H9 (cell line): ENCODE results near the gene CASP6. TPM values are rescaled to one million over a fixed set of nuclear protein-coding genes. Genes with fewer than 3 reads are reported as not detected.

Experiments used
- DNase-seq: peaks from one replicate; pipeline ENCODE4 v3.0.0-alpha.2; 2017
- H2AFZ ChIP-seq: one replicate; pipeline ENCODE4 v1.6.1; 2013; ENCODE audit warnings: mild to moderate bottlenecking, low read length, control low read depth, moderate library complexity
- H2AK5ac ChIP-seq: 2 replicates; pipeline ENCODE4 v1.6.1; 2013; ENCODE audit warnings: low read length, control low read depth, mixed read lengths; ENCODE audit not compliant: insufficient read length
- H2BK120ac ChIP-seq: one replicate; pipeline ENCODE4 v1.6.1; 2013; ENCODE audit warnings: low read depth, mild to moderate bottlenecking, low read length, control low read depth, inconsistent platforms; ENCODE audit not compliant: poor library complexity, severe bottlenecking
- H2BK12ac ChIP-seq: 2 replicates; pipeline ENCODE4 v1.6.1; 2013; ENCODE audit warnings: low read length, control low read depth, mixed read lengths, low read depth; ENCODE audit not compliant: insufficient read length
- H2BK15ac ChIP-seq: 2 replicates; pipeline ENCODE4 v1.6.1; 2013; ENCODE audit warnings: low read depth, low read length, control low read depth
- H2BK20ac ChIP-seq: one replicate; pipeline ENCODE4 v1.6.1; 2013; ENCODE audit warnings: low read depth, mild to moderate bottlenecking, low read length, control low read depth, inconsistent platforms; ENCODE audit not compliant: poor library complexity, severe bottlenecking
- H2BK5ac ChIP-seq: 2 replicates; pipeline ENCODE4 v1.6.1; 2013; ENCODE audit warnings: low read length, control low read depth, mixed read lengths; ENCODE audit not compliant: insufficient read length
- H3K14ac ChIP-seq: 2 replicates; pipeline ENCODE4 v1.6.1; 2013; ENCODE audit warnings: low read length, control low read depth; ENCODE audit not compliant: insufficient read depth
- H3K18ac ChIP-seq: 2 replicates; pipeline ENCODE4 v1.6.1; 2013; ENCODE audit warnings: low read depth, mild to moderate bottlenecking, mixed read lengths, low read length, control low read depth; ENCODE audit not compliant: insufficient read length
- H3K23ac ChIP-seq: 2 replicates; pipeline ENCODE4 v1.6.1; 2013; ENCODE audit warnings: low read length, control low read depth, mixed read lengths, low read depth; ENCODE audit not compliant: insufficient read length
- H3K23me2 ChIP-seq: 2 replicates; pipeline ENCODE4 v1.6.1; 2013; ENCODE audit warnings: low read depth, mild to moderate bottlenecking, mixed read lengths, low read length, control low read depth; ENCODE audit not compliant: insufficient read length, poor library complexity, severe bottlenecking
- H3K27ac ChIP-seq: 2 replicates; pipeline ENCODE4 v1.5.1; 2013; ENCODE audit warnings: low read length, control low read depth, mixed read lengths, low read depth; ENCODE audit not compliant: insufficient read length
- H3K27me3 ChIP-seq: 2 replicates; pipeline ENCODE4 v1.6.1; 2013; ENCODE audit warnings: low read length, control low read depth, inconsistent platforms; ENCODE audit not compliant: insufficient read depth
- H3K4ac ChIP-seq: 2 replicates; pipeline ENCODE4 v1.6.1; 2013; ENCODE audit warnings: low read depth, mild to moderate bottlenecking, control low read depth, inconsistent platforms, low read length, moderate library complexity
- H3K4me1 ChIP-seq: 2 replicates; pipeline ENCODE4 v1.6.1; 2013; ENCODE audit warnings: low read length, control low read depth, inconsistent platforms; ENCODE audit not compliant: insufficient read depth
- H3K4me2 ChIP-seq: 2 replicates; pipeline ENCODE4 v1.6.1; 2013; ENCODE audit warnings: low read length, control low read depth, mixed read lengths; ENCODE audit not compliant: insufficient read length, insufficient read depth
- H3K56ac ChIP-seq: 2 replicates; pipeline ENCODE4 v1.6.1; 2013; ENCODE audit warnings: low read depth, mild to moderate bottlenecking, mixed read lengths, low read length, control low read depth; ENCODE audit not compliant: insufficient read length
- H3K79me1 ChIP-seq: 2 replicates; pipeline ENCODE4 v1.6.1; 2013; ENCODE audit warnings: low read depth, mild to moderate bottlenecking, moderate library complexity, low read length, control low read depth, inconsistent platforms; ENCODE audit not compliant: insufficient read depth, poor library complexity, severe bottlenecking
- H3K79me2 ChIP-seq: 2 replicates; pipeline ENCODE4 v1.6.1; 2013; ENCODE audit warnings: low read length, control low read depth, inconsistent platforms; ENCODE audit not compliant: insufficient read depth
- H3K9ac ChIP-seq: 2 replicates; pipeline ENCODE4 v1.6.1; 2013; ENCODE audit warnings: low read length, control low read depth, mixed read lengths; ENCODE audit not compliant: insufficient read length; ENCODE audit errors: extremely low read depth
- H3K9me3 ChIP-seq: one replicate; pipeline ENCODE4 v1.6.1; 2013; ENCODE audit warnings: low read depth, low read length, inconsistent platforms; ENCODE audit not compliant: control insufficient read depth
- H3T11ph ChIP-seq: one replicate; pipeline ENCODE4 v1.6.1; 2013; ENCODE audit warnings: mild to moderate bottlenecking, low read length, control low read depth, inconsistent platforms
- H4K20me1 ChIP-seq: one replicate; pipeline ENCODE4 v1.6.1; 2013; ENCODE audit not compliant: control insufficient read depth, insufficient read length, insufficient read depth
- H4K5ac ChIP-seq: 2 replicates; pipeline ENCODE4 v1.6.1; 2013; ENCODE audit warnings: low read depth, mild to moderate bottlenecking, mixed read lengths, low read length, control low read depth; ENCODE audit not compliant: insufficient read length
- H4K8ac ChIP-seq: replicated peaks from 2 replicates; pipeline ENCODE4 v1.6.1; 2013; ENCODE audit warnings: low read length, control low read depth, mixed read lengths, low read depth; ENCODE audit not compliant: insufficient read length
- H4K91ac ChIP-seq: 2 replicates; pipeline ENCODE4 v1.6.1; 2013; ENCODE audit warnings: low read depth, mild to moderate bottlenecking, moderate library complexity, mixed read lengths, low read length, control low read depth; ENCODE audit not compliant: insufficient read length
- H3K27ac Mint-ChIP-seq, 3 experiments: 2 replicates in 2 of 3; 3 replicates in 1 of 3; pipeline ENCODE4 v1.8.0; 2020 to 2021; ENCODE audit warnings: mixed read lengths in 3 of 3, mild to moderate bottlenecking in 1 of 3, moderate library complexity in 1 of 3
- H3K27me3 Mint-ChIP-seq: 2 replicates; pipeline ENCODE4 v1.8.0; 2021; ENCODE audit warnings: low read depth, mild to moderate bottlenecking, moderate library complexity, mixed read lengths
- H3K36me3 Mint-ChIP-seq, 3 experiments: 2 replicates in 2 of 3; 3 replicates in 1 of 3; pipeline ENCODE4 v1.8.0; 2020 to 2021; ENCODE audit warnings: low read depth in 3 of 3, mixed read lengths in 3 of 3; ENCODE audit not compliant: insufficient read depth in 1 of 3
- H3K4me1 Mint-ChIP-seq, 2 experiments: 2 replicates each; pipeline ENCODE4 v1.8.0; 2020; ENCODE audit warnings: mixed read lengths in 2 of 2
- H3K4me3 Mint-ChIP-seq, 2 experiments: 2 replicates in 1 of 2; 3 replicates in 1 of 2; pipeline ENCODE4 v1.8.0; 2020 to 2021; ENCODE audit warnings: mild to moderate bottlenecking in 2 of 2, mixed read lengths in 2 of 2, moderate library complexity in 1 of 2
- H3K9me3 Mint-ChIP-seq, 2 experiments: 2 replicates in 1 of 2; 3 replicates in 1 of 2; pipeline ENCODE4 v1.8.0; 2020; ENCODE audit warnings: mild to moderate bottlenecking in 2 of 2, mixed read lengths in 2 of 2, moderate library complexity in 1 of 2
- CTCF ChIP-seq: fragments of 200-600 bp; sonication (generic); conservative IDR thresholded peaks from 3 replicates; pipeline ENCODE4 v1.8.0; 2021; ENCODE audit warnings: antibody characterized with exemption, mild to moderate bottlenecking
- total RNA-seq: library from RNA; stranded (reverse); gene quantifications from 2 replicates; pipeline ENCODE4 v1.2.1, GENCODE V29; 2021

Gene CASP6
- total RNA-seq, 1 experiment from 2014 or later = 25.2 TPM

GRCh38 chr4:109722357-109722756 is 19.1 kb upstream of the CASP6 start:
- Histone ChIP-seq H4K5ac (no peak overlapping the region), H3K79me1 (peaks cover 2% of the 10 kb centered on the region), H2AK5ac (no peak overlapping the region), H3K23ac (no peak overlapping the region), H2BK15ac (no peak overlapping the region), H2BK20ac (no peak overlapping the region), H3K4me2 (no peak overlapping the region), H3K9me3 (no peaks in the 10 kb centered on the region), H3T11ph (no peak overlapping the region), H3K9ac (no peak overlapping the region), H4K8ac (no peak overlapping the region), H2BK12ac (no peak overlapping the region), H3K23me2 (no peaks in the 10 kb centered on the region), H3K18ac (no peak overlapping the region), H3K14ac (no peak overlapping the region), H2BK5ac (no peak overlapping the region), H3K27ac (no peak overlapping the region), H2BK120ac (no peak overlapping the region), H3K4ac (no peak overlapping the region), H3K56ac (no peak overlapping the region), H3K79me2 (peaks cover 17% of the 10 kb centered on the region; the same call in 1 of the 2 replicates), H4K91ac (no peak overlapping the region), H3K4me1 (no peaks in the 10 kb centered on the region), H3K27me3 (no peaks in the 10 kb centered on the region), H4K20me1 (no peaks in the 10 kb centered on the region), H2AFZ (no peak overlapping the region)
- no peak for DNase-seq
- Mint-ChIP-seq H3K9me3 (no peaks in the 10 kb centered on the region), H3K4me1 (0 out of 4 replicates have a peak, but pooled peaks cover 0 to 2% of the 10 kb centered on the region in 2 experiments), H3K4me3 (no peak overlapping the region), H3K27me3 (no peaks in the 10 kb centered on the region), H3K27ac (no peak overlapping the region), H3K36me3 (peaks cover 13 to 31% (median 25%) of the 10 kb centered on the region in 3 experiments; a peak in 6 of 7 replicates)
- no peak for TF ChIP-seq CTCF
